K562 (cell line): ENCODE results near the gene SKIC8. TPM values are rescaled to one million over a fixed set of nuclear protein-coding genes. Genes with fewer than 3 reads are reported as not detected.

Experiments used
- CREB3 ChIP-seq: fragments of 450-650 bp; conservative IDR thresholded peaks from 2 replicates; pipeline ENCODE4 v1.6.1; 2016; ENCODE audit warnings: missing genetic modification characterization, low read depth, mild to moderate bottlenecking, missing compliant biosample characterization, moderate library complexity
- NFIC ChIP-seq: fragments of 450-650 bp; IDR thresholded peaks from 2 replicates; pipeline ENCODE4 v1.6.1; 2017; ENCODE audit warnings: mild to moderate bottlenecking, inconsistent platforms
- NONO ChIP-seq, 2 experiments: fragments of 200-400 bp in 1 of 2; fragments of 450-650 bp in 1 of 2; formaldehyde crosslinking in 1 of 2; IDR thresholded peaks; 2 replicates each; pipeline ENCODE4 v1.6.1; 2017; ENCODE audit warnings: low read depth in 2 of 2, mild to moderate bottlenecking in 2 of 2, moderate library complexity in 2 of 2, low read length in 1 of 2
- SRSF9 ChIP-seq: fragments of 200-400 bp; formaldehyde crosslinking; IDR thresholded peaks from 2 replicates; pipeline ENCODE4 v1.6.1; 2017; ENCODE audit warnings: low read depth, low read length, borderline replicate concordance
- ZHX1 ChIP-seq: fragments of 150-350 bp; conservative IDR thresholded peaks from 2 replicates; pipeline ENCODE4 v1.6.1; 2014; ENCODE audit warnings: low read length
- ZNF175 ChIP-seq: fragments of 200-800 bp; sonication (Bioruptor generic); IDR thresholded peaks from 2 replicates; pipeline ENCODE4 v1.6.1; 2016; ENCODE audit warnings: low read depth, mild to moderate bottlenecking, missing genetic modification characterization, missing compliant biosample characterization
- ZNF395 ChIP-seq: fragments of 200-800 bp; sonication (Bioruptor generic); IDR thresholded peaks from 2 replicates; pipeline ENCODE4 v1.6.1; 2017; ENCODE audit warnings: missing genetic modification characterization, missing compliant biosample characterization
- polyA plus RNA-seq, 8 experiments: library from polyadenylated mRNA; depleted of rRNA in 4 of 8; stranded (reverse) in 5 of 8; unstranded in 3 of 8; fragments of >200 nt; fragmentation: Nextera tagmentation in 2 of 8; fragmentation: Illumina TruSeq in 1 of 8; extraction: Ambion mirVana in 2 of 8; extraction: Trizol in 1 of 8; gene quantifications; 2 replicates each; pipeline versions ENCODE4 v1.2.1 to v1.2.3, GENCODE V29; 2011 to 2014; ENCODE audit warnings: inconsistent platforms in 1 of 8, missing spikeins in 1 of 8
- total RNA-seq, 7 experiments: library from RNA; depleted of rRNA in 6 of 7; stranded (reverse); fragments of >200 nt in 6 of 7; fragmentation: Illumina TruSeq in 2 of 7; extraction: Trizol in 2 of 7; gene quantifications; 2 replicates each; pipeline versions ENCODE4 v1.2.1 to v1.2.3, GENCODE V29; 2011 to 2021; ENCODE audit warnings: low replicate concordance in 1 of 7

Gene SKIC8
- total and polyA plus RNA-seq, 9 of the 15 experiments (the other 6 are each of a cell fraction or from before 2014, with no cell fraction given) = 79.5 to 389 (median 146) TPM

- TF ChIP-seq ZHX1 = no peak
- TF ChIP-seq SRSF9 = no peak
- TF ChIP-seq ZNF175 (CRISPR knock-in tag) = no peak
- no peak for TF ChIP-seq NONO (IDR thresholded peaks at IDR 0.05; ENCODE audit: low read depth in 2 of 2, low read length in 1 of 2)
- no peak for TF ChIP-seq CREB3 (tag)
- TF ChIP-seq ZNF395 (CRISPR knock-in tag) = no peak
- no peak for TF ChIP-seq NFIC
These were observed 9.2 kb downstream of the SKIC8 start (continued) for GRCh38 chr15:78290222-78290621.
